IPS-11a (cell line): ENCODE measurements around the gene ALPK3.

Source experiments
- H3K4me3 ChIP-seq: one replicate; pipeline ENCODE4 v1.5.1; 2013; ENCODE audit warnings: low read depth, low read length, control low read depth

The ALPK3 gene, protein sequence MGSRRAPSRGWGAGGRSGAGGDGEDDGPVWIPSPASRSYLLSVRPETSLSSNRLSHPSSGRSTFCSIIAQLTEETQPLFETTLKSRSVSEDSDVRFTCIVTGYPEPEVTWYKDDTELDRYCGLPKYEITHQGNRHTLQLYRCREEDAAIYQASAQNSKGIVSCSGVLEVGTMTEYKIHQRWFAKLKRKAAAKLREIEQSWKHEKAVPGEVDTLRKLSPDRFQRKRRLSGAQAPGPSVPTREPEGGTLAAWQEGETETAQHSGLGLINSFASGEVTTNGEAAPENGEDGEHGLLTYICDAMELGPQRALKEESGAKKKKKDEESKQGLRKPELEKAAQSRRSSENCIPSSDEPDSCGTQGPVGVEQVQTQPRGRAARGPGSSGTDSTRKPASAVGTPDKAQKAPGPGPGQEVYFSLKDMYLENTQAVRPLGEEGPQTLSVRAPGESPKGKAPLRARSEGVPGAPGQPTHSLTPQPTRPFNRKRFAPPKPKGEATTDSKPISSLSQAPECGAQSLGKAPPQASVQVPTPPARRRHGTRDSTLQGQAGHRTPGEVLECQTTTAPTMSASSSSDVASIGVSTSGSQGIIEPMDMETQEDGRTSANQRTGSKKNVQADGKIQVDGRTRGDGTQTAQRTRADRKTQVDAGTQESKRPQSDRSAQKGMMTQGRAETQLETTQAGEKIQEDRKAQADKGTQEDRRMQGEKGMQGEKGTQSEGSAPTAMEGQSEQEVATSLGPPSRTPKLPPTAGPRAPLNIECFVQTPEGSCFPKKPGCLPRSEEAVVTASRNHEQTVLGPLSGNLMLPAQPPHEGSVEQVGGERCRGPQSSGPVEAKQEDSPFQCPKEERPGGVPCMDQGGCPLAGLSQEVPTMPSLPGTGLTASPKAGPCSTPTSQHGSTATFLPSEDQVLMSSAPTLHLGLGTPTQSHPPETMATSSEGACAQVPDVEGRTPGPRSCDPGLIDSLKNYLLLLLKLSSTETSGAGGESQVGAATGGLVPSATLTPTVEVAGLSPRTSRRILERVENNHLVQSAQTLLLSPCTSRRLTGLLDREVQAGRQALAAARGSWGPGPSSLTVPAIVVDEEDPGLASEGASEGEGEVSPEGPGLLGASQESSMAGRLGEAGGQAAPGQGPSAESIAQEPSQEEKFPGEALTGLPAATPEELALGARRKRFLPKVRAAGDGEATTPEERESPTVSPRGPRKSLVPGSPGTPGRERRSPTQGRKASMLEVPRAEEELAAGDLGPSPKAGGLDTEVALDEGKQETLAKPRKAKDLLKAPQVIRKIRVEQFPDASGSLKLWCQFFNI (N-terminal part only)

DNA sequence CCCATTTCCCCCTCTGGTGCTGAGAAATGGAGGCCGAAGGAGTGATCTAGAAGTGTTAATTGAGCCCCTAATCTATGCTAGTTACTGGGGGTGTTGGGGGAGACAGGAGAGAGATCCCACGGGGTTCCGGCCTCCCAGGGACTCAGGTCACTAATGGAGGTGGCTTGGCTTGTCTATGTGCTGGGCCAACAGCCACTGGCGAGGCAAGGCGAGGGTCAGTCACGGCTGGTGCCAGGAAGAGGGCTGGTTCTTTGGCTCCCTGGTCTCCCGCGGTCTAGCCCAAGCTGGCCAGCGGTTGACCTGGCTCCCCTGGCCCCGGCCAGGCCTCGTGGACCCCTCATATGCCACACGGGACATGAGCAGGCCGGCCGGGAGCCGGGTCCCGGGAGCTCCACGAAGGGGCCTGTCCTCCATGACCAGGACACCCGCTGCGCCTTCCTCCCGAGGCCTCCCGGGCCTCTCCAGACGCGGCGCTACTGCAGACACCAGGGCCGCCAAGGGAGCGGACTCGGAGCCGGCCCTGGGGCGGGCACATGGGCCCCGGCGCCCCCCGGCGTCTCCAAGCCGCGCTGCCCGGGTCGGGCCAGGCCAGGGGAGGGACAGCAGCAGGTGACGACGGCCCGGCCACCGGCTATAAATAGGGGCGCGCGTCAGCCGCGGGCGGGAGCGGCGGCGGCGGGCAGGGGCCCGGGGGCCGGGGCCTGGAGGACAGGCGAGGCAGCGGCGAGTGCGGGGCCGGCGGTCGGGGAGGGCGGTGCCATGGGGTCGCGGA lies at the start of gene ALPK3:
TSS of gene ALPK3 (plus strand) at position 663 of the 772 bp plus-strand sequence. CDS start at position 760, 97 bp downstream.
- H3K4me3 ChIP-seq = peak within 1 kb of the TSS; percentile 6

DNA sequence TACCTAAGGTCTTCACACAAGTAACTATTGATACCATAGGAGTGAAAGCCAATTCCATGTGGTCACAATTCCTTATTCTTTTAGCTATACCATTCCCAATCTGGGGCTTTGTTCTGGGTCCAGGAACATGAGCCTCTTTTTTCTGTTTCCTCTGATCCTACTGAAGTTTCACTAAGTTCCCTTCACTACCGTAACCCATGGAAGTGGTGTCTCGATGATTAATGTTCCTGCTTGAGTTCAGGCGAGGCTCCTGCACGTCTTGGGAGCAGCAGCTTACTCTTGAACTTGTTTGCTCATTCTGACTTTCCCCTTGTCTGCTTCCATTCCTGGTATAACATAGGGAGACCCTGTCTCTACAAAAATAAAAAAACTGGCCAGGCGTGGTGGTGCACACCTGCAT lies 45.1 kb upstream of the ALPK3 start:
- H3K4me3 ChIP-seq = no peak overlapping the region

DNA sequence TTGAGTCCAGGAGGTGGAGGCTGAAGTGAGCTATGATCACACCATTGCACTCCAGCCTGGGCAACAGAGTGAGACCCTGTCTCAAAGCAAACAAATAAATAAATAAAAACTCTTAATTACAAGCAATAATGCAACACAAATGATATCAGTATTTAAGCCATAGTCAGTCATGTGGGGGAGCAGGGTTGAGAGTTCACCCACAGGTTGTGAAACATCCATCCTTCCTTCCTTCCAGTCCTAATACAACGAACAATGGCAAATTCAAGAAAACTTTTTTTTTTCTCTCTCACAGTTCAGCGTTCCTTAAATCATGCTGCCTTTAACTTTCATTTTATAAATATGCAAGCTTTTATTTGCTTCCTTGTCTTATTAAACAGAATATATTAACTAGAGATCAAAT lies 44.7 kb upstream of the ALPK3 start:
- H3K4me3 ChIP-seq = no peak overlapping the region

DNA sequence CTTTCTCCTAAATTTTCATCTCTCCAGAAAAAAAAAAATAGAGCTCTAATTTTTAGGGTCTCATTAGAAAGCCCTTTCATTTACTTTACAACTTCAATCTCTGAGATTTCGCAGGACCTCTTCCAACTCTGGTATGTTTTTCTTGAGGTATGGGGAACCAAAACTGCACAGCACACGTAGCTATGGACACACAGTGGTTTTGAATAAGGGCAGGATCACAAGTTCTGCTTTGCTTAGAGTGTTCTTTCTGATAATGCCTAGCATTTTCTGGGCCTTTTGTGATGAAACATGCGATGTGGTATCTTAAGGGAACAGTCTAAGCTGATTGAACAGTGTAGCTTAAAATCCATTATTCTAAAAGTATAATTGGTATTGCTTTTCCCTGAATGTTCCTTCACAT lies 43.4 kb upstream of the ALPK3 start:
- no peak overlapping the region for H3K4me3 ChIP-seq

DNA sequence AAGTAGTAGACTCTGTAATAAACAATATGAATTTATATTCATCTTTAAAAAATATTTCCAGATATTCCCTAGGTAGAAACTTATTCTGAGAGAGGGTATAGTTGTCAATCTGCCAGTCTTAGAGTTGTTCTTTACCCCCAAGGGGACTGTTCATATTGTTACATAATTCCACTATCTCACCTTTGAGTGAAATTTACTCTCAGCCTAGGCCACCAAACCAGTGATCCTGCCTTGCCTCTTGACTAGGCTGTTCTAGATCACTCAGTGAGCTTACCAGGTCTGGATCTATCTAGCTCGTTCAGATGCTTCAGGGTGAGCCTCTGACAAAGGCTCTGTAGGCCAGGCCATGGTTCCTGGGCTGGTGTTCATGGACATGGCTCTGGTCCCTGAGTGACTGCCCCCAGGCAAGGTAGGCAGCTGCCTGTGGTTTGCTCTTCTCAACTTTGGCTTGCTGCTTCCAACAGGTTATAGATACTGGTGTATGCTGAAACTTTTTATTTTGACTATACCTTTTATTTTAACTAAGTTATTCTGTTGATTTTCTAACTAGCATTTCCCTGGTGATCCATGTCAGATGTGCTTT lies 41.2 kb upstream of the ALPK3 start:
- H3K4me3 ChIP-seq = no peak overlapping the region

DNA sequence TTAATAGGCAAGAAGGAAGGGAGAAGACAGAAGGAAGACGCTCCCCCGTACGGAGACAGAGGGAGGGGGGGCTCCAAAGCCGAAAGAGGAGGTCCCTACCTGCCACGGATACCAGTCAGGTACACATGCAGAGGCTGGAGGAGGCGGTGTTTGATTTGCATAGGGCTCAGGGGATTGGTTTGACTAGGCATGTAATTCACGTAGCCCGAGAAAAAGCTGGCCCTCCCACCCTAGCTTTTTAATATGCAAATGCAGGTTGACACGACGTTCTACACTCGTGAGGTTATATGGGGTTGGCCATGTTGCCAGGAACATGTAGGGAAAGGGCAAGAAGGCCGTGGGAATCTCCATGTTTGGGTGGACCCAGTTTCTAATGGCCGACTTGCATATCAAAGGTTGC lies 39.0 kb upstream of the ALPK3 start:
- no peak overlapping the region for H3K4me3 ChIP-seq

DNA sequence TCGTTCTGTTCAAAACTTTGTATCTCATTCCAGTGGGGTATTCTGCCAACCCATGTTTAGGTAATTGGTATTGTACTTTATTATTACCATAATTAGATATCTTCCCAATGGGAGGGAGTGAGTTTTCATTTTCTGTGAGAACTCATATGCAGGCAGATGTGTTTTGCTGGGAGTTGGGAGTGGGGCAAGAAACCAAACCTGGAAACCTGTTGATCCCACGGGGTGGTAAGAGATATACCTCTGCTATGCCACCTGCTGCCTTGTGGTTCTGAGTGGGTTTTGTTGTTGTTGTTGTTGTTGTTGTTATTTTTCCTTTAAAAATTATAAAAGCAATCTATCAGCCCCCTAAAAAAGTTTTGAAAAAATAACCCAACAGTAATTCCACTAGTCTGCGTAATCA lies 36.7 kb upstream of the ALPK3 start:
- no peak overlapping the region for H3K4me3 ChIP-seq

DNA sequence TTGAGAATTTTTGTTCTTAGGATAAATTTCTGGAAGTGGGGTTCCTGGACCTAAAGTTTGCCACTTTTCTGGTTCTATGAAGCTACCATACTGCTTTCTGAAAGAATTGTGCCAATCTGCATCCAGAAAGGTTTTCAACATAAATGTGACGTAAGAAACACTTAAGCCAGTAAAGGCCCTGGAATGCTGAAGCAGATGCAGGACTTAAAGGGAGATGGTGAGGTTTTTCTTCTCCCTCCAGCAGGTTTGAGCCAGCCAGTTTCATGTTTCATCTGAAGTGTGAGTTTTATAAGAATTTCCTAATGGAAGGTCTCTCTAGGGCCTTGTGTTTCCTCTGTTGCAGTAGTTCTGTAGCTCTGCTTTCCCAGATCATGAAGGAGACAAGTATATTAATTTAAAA lies 35.7 kb upstream of the ALPK3 start:
- no peak overlapping the region for H3K4me3 ChIP-seq

DNA sequence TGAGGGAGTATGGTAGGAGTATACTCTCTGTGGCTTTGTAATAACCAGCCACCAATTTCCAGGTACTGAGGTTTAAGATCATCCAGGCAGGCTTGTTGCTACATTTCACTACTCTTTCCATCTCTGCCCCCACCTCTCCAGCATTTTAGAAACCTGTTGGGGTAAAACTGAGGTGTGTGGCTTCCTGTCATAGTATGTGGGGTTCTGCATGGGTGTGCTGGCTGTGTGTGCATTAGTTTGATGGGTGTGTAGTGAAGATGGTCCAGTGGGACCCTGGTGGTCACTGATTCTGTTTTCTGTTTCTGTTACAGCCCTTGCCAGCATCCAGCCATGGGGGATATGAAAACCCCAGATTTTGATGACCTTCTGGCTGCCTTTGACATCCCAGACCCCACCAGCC lies 34.8 kb upstream of the ALPK3 start:
- H3K4me3 ChIP-seq = no peak overlapping the region

DNA sequence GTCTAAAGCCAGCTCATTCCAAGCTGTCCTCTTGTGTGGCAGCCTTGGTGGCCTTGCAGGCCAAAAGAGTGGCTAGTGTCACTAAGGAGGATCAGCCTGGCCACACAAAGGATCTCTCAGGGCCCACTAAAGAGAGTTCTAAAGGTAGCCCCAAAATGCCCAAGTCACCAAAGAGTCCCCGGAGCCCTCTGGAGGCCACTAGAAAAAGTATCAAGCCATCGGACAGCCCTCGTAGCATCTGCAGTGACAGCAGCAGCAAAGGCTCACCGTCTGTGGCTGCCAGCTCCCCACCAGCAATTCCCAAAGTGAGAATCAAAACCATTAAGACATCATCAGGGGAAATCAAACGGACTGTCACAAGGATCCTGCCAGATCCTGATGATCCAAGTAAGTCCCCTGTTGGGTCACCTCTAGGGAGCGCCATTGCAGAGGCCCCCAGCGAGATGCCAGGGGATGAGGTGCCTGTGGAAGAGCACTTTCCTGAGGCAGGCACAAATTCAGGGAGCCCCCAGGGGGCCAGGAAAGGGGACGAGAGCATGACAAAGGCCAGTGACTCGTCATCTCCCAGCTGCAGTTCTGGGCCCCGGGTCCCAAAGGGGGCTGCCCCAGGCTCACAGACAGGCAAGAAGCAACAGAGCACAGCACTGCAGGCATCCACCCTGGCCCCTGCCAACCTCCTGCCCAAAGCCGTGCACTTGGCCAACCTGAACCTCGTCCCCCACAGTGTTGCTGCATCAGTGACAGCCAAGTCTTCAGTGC lies 33.5 kb upstream of the ALPK3 start:
- H3K4me3 ChIP-seq = no peak overlapping the region

DNA sequence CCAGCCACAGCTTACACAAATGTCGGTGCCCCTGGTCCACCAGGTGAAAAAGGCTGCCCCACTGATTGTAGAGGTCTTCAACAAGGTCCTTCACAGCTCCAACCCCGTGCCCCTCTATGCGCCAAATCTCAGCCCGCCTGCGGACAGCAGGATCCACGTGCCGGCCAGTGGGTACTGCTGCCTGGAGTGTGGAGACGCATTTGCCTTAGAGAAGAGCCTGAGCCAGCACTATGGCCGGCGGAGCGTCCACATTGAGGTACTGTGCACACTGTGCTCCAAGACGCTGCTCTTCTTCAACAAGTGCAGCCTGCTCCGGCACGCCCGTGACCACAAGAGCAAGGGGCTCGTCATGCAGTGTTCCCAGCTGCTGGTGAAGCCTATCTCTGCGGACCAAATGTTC lies 32.9 kb upstream of the ALPK3 start:
- no peak overlapping the region for H3K4me3 ChIP-seq

DNA sequence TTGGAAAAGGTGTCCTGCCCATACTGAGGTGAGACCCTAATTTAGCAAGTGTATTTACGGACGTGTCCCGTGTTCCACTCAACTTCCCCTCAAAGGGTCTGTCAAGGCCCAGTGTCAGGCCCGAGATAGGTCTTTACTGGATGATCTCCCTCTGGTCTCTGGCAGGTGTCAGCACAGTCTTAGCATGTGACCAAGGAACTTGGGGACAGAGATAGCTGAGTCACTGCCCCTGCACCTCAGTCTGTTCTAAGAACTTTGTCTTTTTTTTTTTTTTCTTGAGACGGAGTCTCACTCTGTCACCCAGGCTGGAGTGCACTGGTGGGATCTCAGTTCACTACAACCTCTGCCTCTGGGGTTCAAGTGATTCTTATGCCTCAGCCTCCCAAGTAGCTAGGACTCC lies 32.1 kb upstream of the ALPK3 start:
- H3K4me3 ChIP-seq = no peak overlapping the region

DNA sequence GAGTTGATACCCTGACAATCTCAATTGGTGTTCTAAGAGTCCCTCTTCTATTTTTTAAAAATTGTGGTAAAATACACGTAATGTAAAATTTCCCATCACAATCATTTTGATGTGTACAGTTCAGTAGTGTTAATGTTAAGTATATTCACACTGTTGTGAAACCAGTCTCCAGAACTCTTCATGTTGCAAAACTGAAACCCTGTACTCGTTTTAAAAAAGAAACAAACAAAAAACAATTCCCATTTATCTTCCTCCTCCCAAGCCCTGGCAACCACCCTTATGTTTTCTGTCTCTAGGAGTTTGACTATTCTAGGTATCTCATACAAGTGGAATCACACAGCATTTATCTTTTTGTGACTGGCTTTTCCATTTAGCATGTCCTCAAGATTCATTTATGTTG lies 28.7 kb upstream of the ALPK3 start:
- no peak overlapping the region for H3K4me3 ChIP-seq

DNA sequence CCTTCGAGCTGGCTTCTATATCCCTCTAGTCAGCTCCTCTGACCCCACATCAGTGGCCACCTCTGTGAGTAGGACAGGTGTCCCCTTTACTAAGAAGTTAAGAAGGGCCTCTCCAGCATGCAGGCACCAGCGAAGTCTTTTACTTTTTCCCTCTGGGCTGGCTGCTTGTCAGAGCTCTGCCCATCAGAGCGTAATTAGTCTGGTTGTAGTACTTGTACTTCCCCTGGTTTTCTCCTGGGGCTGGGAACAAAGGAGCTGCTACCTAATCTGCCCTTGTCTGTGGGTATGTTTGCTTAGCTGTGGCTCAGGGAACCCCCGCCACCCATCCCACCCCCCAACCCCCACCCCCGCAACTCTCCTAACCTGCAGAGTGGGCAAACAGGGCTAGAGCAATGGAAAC lies 27.4 kb upstream of the ALPK3 start:
- H3K4me3 ChIP-seq = no peak overlapping the region

DNA sequence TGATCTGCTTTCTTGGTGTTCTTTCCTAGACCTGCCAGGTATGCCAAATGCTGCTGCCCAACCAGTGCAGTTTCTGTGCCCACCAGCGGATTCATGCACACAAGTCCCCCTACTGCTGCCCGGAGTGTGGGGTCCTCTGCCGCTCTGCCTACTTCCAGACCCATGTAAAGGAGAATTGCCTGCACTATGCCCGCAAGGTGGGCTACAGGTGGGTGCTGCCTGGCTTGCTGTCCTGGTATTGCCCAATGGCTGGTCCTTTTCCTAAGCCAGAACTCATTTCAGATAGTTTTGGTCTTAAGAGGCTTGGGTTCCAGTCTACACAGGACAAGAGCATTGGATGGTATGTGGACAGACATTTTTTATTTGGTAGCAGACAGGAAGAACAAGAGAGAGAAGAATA lies 26.5 kb upstream of the ALPK3 start:
- no peak overlapping the region for H3K4me3 ChIP-seq

DNA sequence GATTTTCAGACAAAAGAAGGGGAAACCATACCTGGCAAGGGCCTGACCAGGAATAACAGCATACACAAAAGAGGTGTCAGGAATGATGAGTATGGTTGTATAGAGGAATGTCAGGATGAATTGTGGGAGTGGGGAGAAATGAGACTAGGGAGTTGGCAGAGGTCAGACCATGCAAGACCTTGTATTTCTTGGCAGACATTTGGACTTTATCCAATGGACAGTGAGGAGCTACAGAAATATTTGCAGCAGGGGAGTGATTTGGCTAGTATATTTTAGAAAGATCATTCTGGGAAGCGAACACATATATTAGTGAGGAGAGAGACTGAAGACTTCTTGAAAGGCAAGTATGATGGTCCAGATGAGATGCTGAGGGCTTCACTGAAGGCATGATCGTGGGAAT lies 25.4 kb upstream of the ALPK3 start:
- no peak overlapping the region for H3K4me3 ChIP-seq

DNA sequence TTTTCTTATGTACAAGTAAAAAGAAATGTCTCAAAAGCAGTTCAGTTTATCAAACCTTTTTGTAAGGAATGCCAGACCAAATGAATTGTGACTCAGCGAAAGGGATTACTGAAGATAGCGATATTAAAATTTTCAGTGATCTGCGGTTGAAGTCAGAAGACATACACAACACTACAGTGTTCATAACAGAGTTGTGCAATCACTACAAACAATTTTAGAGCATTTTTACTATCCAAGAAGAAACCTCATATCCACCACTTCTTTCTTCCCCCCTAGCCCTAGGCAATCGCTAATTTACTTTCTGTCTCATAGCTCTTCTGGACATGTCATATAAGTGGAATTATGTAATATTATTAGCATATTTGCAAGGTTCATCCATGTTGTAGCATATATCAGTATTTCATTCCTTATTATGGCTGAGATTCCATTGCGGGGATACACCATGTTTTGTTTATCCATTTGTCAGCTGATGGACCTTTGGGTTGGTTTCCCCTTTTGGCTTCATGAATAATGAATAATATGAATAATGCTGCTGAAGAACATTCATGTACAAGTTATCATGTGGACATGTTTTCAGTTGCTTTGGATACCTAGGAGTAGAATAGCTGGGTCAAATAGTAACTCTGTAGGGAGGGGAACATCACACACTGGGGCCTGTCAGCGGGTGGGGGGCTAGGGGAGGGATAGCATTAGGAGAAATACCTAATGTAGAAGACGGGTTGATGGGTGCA lies 23.6 kb upstream of the ALPK3 start:
- H3K4me3 ChIP-seq = no peak overlapping the region

DNA sequence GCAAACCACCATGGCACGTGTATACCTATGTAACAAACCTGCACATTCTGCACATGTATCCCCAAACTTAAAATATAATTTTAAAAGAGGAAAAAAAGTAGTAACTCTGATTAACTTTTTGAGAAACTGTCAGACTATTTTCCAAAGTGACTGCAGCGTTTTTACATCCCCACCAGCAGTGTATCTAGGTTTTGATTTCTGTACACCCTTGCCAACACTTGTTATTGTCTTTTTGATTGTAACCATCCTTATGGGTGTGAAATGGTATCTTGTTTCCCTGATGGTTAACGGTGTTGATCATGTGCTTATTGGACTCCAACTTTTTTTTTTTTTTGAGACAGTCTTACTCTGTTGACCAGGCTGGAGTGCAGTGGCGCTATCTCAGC lies 23.0 kb upstream of the ALPK3 start:
- no peak overlapping the region for H3K4me3 ChIP-seq

DNA sequence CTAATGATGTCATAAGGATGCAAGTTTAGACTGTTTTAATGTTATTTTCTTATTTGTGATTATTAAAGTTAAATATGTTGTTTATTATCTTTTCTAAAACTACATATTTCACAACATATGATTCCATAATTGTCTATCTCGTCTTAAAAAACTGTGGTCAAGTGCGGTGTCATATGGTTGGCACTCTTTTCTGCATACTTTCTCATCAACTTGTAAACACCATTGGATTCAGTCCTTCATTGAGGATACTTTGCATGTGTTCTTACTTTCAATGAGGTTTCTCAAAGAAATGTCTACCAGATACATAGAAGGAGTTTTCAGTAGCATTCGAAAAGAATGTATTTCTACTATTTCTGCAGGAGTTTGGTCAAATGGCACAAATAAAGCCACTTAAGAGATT lies 22.0 kb upstream of the ALPK3 start:
- no peak overlapping the region for H3K4me3 ChIP-seq
